Naive thymus-derived CD4-positive, alpha-beta T cell (primary cell): ENCODE results near the gene ATP5PB. TPM values are rescaled to one million over a fixed set of nuclear protein-coding genes. Genes with fewer than 3 reads are reported as not detected.

Source experiments
- ATAC-seq: fragments of 150-1000 bp; cut with Tn5 transposase; 2 replicates; pipeline ENCODE4 v1.10.0; 2021; ENCODE audit warnings: mild to moderate bottlenecking, moderate library complexity
- CTCF ChIA-PET: fragments of 350-600 bp; sonication (Branson Sonifier 250); formaldehyde crosslinking; loops from one replicate; lab custom pipeline; 2021; ENCODE audit warnings: antibody characterized with exemption; lab: Charles Lee
- POLR2A ChIA-PET: fragments of 350-600 bp; sonication (Branson Sonifier 250); formaldehyde crosslinking; loops from one replicate; lab custom pipeline; 2021; ENCODE audit warnings: antibody characterized with exemption, inconsistent platforms; lab: Charles Lee
- DNase-seq, 9 donors: peaks; one replicate each; pipeline versions ENCODE4 v3.0.0 to v3.0.0-alpha.2; 2020 to 2022; ENCODE audit warnings: mixed read lengths in 1 of 9
- H3K27ac ChIP-seq: one replicate; pipeline ENCODE4 v1.7.0; 2013; ENCODE audit warnings: mild to moderate bottlenecking, low read depth, low read length, moderate library complexity
- H3K27me3 ChIP-seq, 2 donors: one replicate each; pipeline ENCODE4 v1.7.0; 2013; ENCODE audit warnings: low read length in 2 of 2, mild to moderate bottlenecking in 2 of 2, moderate library complexity in 2 of 2; ENCODE audit not compliant: control insufficient read depth in 2 of 2, insufficient read depth in 2 of 2
- H3K36me3 ChIP-seq, 3 experiments: 1 replicate in 2 of 3; 2 replicates in 1 of 3; pipeline ENCODE4 v1.7.0; 2013; ENCODE audit warnings: low read length in 3 of 3, mild to moderate bottlenecking in 3 of 3, moderate library complexity in 1 of 3; ENCODE audit not compliant: insufficient read depth in 3 of 3, control insufficient read depth in 2 of 3
- H3K4me1 ChIP-seq, 2 donors: one replicate each; pipeline ENCODE4 v1.7.0; 2013; ENCODE audit warnings: low read length in 2 of 2, mild to moderate bottlenecking in 2 of 2, moderate library complexity in 1 of 2; ENCODE audit not compliant: control insufficient read depth in 2 of 2, insufficient read depth in 2 of 2
- H3K4me3 ChIP-seq: 2 replicates; pipeline ENCODE4 v1.7.0; 2013; ENCODE audit warnings: mild to moderate bottlenecking, low read length
- H3K9me3 ChIP-seq, 3 experiments: 1 replicate in 2 of 3; 2 replicates in 1 of 3; pipeline ENCODE4 v1.7.0; 2013; ENCODE audit warnings: low read length in 3 of 3; ENCODE audit not compliant: control insufficient read depth in 2 of 3
- H3K27ac Mint-ChIP-seq, 9 donors: one replicate each; pipeline ENCODE4 v1.8.0; 2020 to 2022; ENCODE audit warnings: mixed read lengths in 9 of 9, mild to moderate bottlenecking in 8 of 9, moderate library complexity in 5 of 9, inconsistent platforms in 2 of 9
- H3K27me3 Mint-ChIP-seq, 5 donors: one replicate each; pipeline ENCODE4 v1.8.0; 2021 to 2022; ENCODE audit warnings: mixed read lengths in 5 of 5, mild to moderate bottlenecking in 1 of 5
- H3K36me3 Mint-ChIP-seq, 5 donors: one replicate each; pipeline ENCODE4 v1.8.0; 2020 to 2022; ENCODE audit warnings: mixed read lengths in 5 of 5, mild to moderate bottlenecking in 3 of 5, inconsistent platforms in 1 of 5
- H3K4me1 Mint-ChIP-seq, 7 donors: one replicate each; pipeline ENCODE4 v1.8.0; 2020 to 2022; ENCODE audit warnings: mixed read lengths in 7 of 7, mild to moderate bottlenecking in 3 of 7, inconsistent platforms in 1 of 7
- H3K4me3 Mint-ChIP-seq, 10 donors: one replicate each; pipeline ENCODE4 v1.8.0; 2020 to 2022; ENCODE audit warnings: mild to moderate bottlenecking in 10 of 10, mixed read lengths in 10 of 10, moderate library complexity in 6 of 10, inconsistent platforms in 2 of 10
- H3K9me3 Mint-ChIP-seq, 11 donors: one replicate each; pipeline ENCODE4 v1.8.0; 2020 to 2022; ENCODE audit warnings: mixed read lengths in 11 of 11, mild to moderate bottlenecking in 4 of 11, inconsistent platforms in 1 of 11, moderate library complexity in 1 of 11
- intact Hi-C, 2 donors: fragments of 100-400 bp; cut with micrococcal nuclease; formaldehyde crosslinking; loops; one replicate each; pipeline ENCODE4 v1.15.1; 2023
- polyA plus RNA-seq, 2 donors: library from polyadenylated mRNA; unstranded; fragments of 300-500 nt; fragmentation: Illumina TruSeq; gene quantifications; one replicate each; pipeline ENCODE4 v1.2.3, GENCODE V29; 2021
- total RNA-seq, 6 experiments: library from RNA in 5 of 6; stranded (reverse) in 5 of 6; gene quantifications; 1 replicate in 5 of 6; 2 replicates in 1 of 6; pipeline ENCODE4 v1.2.3 and lab custom pipeline; 2021 to 2026

ATP5PB gene
- total and polyA plus RNA-seq, 7 experiments from 2014 or later: 64.9 to 437 (median 111) TPM

- Histone ChIP-seq H3K4me1 (peaks cover 43 to 56% of the 10 kb centered on the region in 2 donors), H3K36me3 (no peaks in the 10 kb centered on the region), H3K27ac (no peak overlapping the region), H3K4me3 (no peak overlapping the region), H3K27me3 (no peaks in the 10 kb centered on the region), H3K9me3 (no peaks in the 10 kb centered on the region)
- ChIA-PET POLR2A (interaction anchor here (0.6 to 1.6 kb wide), 4 partner anchors 26 to 140 kb away, joined by 3 to 4 read pairs (median 4); no protein-coding TSS in a partner anchor), CTCF (interaction anchor here (1.0 to 1.8 kb wide), 3 partner anchors 105 to 258 kb away, joined by 3 to 6 read pairs (median 3); no protein-coding TSS in a partner anchor)
- ATAC-seq (no peak), DNase-seq (peak in 5 of 9 donors; percentile 21 to 42 (median 32))
- no peaks in the 10 kb centered on the region for H3K27me3 Mint-ChIP-seq
- H3K27ac Mint-ChIP-seq: no peak overlapping the region
- H3K4me1 Mint-ChIP-seq: peaks cover 17 to 49% (median 41%) of the 10 kb centered on the region in 7 donors
- no peaks in the 10 kb centered on the region for H3K36me3 Mint-ChIP-seq
- intact Hi-C loops: no loop called here
- no peaks in the 10 kb centered on the region for H3K9me3 Mint-ChIP-seq
- no peak overlapping the region for H3K4me3 Mint-ChIP-seq
Observed at GRCh38 chr1:111511370-111511769, 62.1 kb downstream of the ATP5PB start.

Other genes starting within 250 kb of the ATP5PB start
- gene DENND2D, start 248.8 kb upstream of the ATP5PB start, total RNA-seq: 100 to 1,000 TPM; 122 to 328 (median 288) TPM
- 100 to 1,000 TPM; 192 to 421 TPM for gene DENND2D, start 248.8 kb upstream of the ATP5PB start, polyA plus RNA-seq
- gene CHI3L2, start 221.8 kb upstream of the ATP5PB start, total RNA-seq: 10 to 100 TPM in 3 of 5 experiments, 1 to 10 TPM in 2; 7.0 to 38.0 (median 18.8) TPM
- gene CHI3L2, start 221.8 kb upstream of the ATP5PB start, polyA plus RNA-seq: 100 to 1,000 TPM; 126 to 136 TPM
- gene CHIA, start 158.6 kb upstream of the ATP5PB start, total RNA-seq: not detected
- gene CHIA, start 158.6 kb upstream of the ATP5PB start, polyA plus RNA-seq: not detected
- 10 to 100 TPM in 1 of 5 experiments, 1 to 10 TPM in 3, under 1 TPM in 1; 0.68 to 12.5 (median 8.4) TPM for gene OVGP1, start 21.7 kb upstream of the ATP5PB start, total RNA-seq
- 1 to 10 TPM in 1 of 2 donors, under 1 TPM in 1; 0.38 to 1.6 TPM for gene OVGP1, start 21.7 kb upstream of the ATP5PB start, polyA plus RNA-seq
- gene WDR77, start 208 bp upstream of the ATP5PB start, total RNA-seq: 10 to 100 TPM; 20.7 to 39.9 (median 29.5) TPM
- 10 to 100 TPM; 42.4 to 44.7 TPM for gene WDR77, start 208 bp upstream of the ATP5PB start, polyA plus RNA-seq
- gene C1orf162, start 24.5 kb downstream of the ATP5PB start, total RNA-seq: 100 to 1,000 TPM in 2 of 5 experiments, 10 to 100 TPM in 3; 15.3 to 117 (median 95.2) TPM
- gene C1orf162, start 24.5 kb downstream of the ATP5PB start, polyA plus RNA-seq: 100 to 1,000 TPM; 330 to 407 TPM
- 1 to 10 TPM in 2 of 5 experiments, under 1 TPM in 1, not detected in 2; 0.66 to 1.6 (median 1.0) TPM for gene ADORA3, start 54.2 kb downstream of the ATP5PB start, total RNA-seq
- not detected for gene ADORA3, start 54.2 kb downstream of the ATP5PB start, polyA plus RNA-seq
- gene TMIGD3, start 54.2 kb downstream of the ATP5PB start, total RNA-seq: under 1 TPM in 1 of 5 experiments, not detected in 4; 0.41 TPM
- not detected for gene TMIGD3, start 54.2 kb downstream of the ATP5PB start, polyA plus RNA-seq
- 100 to 1,000 TPM in 4 of 5 experiments, 10 to 100 TPM in 1; 89.8 to 183 (median 107) TPM for gene RAP1A, start 170.3 kb downstream of the ATP5PB start, total RNA-seq
- gene RAP1A, start 170.3 kb downstream of the ATP5PB start, polyA plus RNA-seq: 10 to 100 TPM; 37.6 to 55.0 TPM